Measurements from ENCODE around the gene WASF3.

WASF3 gene

DNA sequence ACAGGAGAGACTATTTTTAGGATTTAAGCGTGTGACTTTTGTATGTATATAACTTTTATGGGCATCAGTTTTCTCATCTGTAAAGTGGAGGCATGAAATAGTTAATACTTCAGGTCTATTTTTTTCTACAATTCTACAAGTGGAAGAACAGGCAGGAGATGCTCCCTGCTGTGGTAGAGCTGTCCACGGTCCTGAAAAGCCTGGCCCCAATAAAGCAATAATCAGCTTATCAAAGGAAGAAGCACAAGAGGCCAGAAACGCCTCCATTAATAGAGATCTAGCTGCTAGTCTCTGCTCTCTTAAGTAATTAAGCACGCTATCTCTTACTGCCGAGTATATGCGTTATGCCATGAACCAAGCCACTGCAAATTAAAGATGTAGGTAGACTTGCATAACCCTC lies 28.0 kb upstream of the WASF3 start:
- DNase-seq (ENCODE audit: low read depth, low spot score) = peak; percentile 70
- no peak overlapping the region for H3K4me3 ChIP-seq (ENCODE audit: low read depth, low read length)
- TF ChIP-seq, protein P1, sequence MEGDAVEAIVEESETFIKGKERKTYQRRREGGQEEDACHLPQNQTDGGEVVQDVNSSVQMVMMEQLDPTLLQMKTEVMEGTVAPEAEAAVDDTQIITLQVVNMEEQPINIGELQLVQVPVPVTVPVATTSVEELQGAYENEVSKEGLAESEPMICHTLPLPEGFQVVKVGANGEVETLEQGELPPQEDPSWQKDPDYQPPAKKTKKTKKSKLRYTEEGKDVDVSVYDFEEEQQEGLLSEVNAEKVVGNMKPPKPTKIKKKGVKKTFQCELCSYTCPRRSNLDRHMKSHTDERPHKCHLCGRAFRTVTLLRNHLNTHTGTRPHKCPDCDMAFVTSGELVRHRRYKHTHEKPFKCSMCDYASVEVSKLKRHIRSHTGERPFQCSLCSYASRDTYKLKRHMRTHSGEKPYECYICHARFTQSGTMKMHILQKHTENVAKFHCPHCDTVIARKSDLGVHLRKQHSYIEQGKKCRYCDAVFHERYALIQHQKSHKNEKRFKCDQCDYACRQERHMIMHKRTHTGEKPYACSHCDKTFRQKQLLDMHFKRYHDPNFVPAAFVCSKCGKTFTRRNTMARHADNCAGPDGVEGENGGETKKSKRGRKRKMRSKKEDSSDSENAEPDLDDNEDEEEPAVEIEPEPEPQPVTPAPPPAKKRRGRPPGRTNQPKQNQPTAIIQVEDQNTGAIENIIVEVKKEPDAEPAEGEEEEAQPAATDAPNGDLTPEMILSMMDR (IDR thresholded peaks at IDR 0.05; ENCODE audit: low read depth, low read length) = no peak
- in situ Hi-C loops (cut with HindIII; ENCODE audit: low sequenced_read_pairs) = no loop called here

DNA sequence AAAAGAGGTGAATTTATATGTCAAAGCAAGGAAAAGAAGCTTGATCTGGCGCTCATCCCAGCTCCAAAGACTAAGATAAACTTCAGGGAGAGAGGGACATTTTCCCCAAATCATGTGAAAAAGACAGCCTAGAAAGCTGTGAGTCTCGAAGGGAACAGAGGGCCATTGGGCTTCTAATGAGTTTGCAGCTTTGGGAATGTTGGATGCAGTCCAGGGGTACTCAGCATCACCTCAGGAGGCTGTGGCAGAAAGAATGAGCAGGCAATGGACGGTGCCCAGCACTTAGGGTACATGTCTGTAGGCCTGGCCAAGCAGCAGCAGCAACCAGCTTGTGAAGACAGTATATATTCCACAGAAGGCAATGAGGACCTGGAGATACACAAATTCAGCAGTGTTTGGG lies 25.7 kb upstream of the WASF3 start:
- H3K4me3 ChIP-seq (ENCODE audit: low read depth, low read length) = no peak overlapping the region
- in situ Hi-C loops (cut with HindIII; ENCODE audit: low sequenced_read_pairs) = no loop called here
- TF ChIP-seq, protein P1 (IDR thresholded peaks at IDR 0.05; ENCODE audit: low read depth, low read length) = no peak
- DNase-seq (ENCODE audit: low read depth, low spot score) = no peak

DNA sequence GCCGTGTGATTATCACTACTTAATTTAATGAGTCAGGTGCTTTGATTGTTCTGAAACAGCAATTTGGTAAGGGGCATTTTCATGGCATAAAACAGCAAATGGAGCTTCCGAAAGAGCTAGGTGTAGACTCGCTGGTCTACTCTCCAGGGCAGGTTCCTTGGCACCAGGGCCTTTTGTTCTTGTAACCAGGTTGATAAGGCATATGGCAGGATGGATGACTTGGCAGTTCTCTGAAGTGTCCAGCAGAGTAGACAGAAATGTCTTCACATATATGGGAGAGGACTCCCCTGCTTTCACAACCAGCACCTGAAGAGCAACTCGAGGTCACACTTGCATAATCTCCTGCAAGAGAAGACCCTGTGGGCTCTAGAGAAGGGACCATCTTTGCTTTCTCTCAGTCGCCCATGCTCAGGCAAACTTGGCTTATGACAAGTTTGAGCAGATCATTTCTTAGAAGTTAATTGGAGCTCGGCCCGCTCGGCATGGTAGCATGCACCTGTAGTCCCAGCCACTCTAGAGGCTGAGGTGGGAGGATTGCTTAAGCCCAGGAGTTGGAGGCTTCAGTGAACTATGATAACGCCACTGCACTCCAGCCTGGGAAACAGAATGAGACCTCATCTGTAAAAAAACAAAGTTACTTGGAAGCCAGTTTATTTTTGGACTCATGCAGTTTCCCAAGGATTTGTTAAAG lies 23.3 kb upstream of the WASF3 start:
- no peak for DNase-seq (ENCODE audit: low read depth, low spot score)
- in situ Hi-C loops (cut with HindIII; ENCODE audit: low sequenced_read_pairs) = no loop called here
- H3K4me3 ChIP-seq (ENCODE audit: low read depth, low read length) = no peak overlapping the region
- TF ChIP-seq, protein P1 (IDR thresholded peaks at IDR 0.05; ENCODE audit: low read depth, low read length) = no peak

DNA sequence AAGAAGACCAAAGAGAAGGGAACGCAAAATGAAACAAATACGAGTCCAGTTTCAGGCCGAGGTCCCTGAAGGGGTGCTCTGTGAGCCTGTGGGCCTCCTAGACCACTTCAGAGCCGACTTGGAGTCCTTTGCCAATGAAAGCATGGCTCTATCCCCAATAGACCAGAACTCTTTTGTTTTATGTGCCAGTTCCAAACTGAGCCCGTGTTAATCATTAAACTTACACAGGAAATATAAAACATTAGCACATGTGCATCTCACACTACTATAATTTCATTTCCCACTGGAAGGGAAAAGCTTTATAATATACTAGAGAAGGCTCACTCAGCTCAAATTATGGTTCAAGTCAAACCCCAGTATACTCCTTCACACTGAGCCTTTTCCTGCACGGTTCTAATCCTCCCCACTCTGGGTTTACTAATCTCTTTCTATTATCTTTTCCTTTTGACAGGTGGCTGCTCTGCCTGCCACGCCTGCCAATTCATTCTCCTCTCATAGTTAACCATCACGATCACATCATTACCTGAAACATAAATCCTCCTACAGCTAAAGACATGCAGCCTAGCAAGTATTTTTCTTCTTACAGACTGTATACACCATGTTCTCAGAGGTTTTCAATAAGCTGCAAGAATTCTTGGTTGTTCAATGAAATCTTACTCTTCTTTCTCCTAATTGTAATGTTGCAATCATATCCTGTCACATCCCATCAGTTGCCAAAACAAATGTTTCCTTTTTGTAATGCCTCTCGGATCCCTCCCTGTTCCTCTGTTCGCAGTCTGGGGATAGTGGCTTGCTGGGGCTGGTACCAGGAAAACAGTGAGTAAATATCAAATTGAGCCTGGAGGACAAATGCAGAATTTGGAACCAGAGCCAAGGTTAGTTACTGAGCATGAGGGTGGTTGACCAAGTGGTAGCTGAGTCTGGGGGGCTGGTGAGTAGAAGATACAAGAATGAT lies 18.8 kb upstream of the WASF3 start:
- no peak overlapping the region for H3K4me3 ChIP-seq (ENCODE audit: low read depth, low read length)
- TF ChIP-seq, protein P1 (IDR thresholded peaks at IDR 0.05; ENCODE audit: low read depth, low read length) = no peak
- in situ Hi-C loops (cut with HindIII; ENCODE audit: low sequenced_read_pairs) = no loop called here
- no peak for DNase-seq (ENCODE audit: low read depth, low spot score)

DNA sequence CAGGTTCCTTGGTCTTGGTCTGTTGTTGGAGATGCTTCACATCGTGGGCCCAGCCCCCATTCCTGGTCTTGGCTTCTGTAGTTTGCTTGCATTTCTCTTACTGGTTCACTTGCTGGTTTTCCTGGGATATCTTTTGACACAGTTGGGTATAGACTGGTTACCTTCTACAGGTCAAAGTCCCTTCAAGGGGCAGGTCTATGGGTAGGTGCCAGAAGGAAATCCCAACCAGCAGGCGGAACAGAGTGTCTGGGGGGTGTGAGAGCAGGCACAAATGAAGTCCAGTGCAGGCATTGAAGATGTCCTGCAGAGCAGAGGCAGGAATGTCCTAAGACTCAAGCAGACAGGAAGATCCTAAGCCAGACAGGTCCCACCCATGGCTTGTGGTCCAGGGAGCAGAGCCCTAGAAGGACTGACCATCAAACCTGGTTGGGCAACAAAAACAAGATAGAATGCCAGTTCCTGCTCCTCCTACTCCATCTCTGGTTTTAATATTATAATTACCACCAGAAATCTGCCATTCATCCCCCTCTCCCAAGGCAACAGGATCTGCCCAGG lies 17.7 kb upstream of the WASF3 start:
- no peak for DNase-seq (ENCODE audit: low read depth, low spot score)

DNA sequence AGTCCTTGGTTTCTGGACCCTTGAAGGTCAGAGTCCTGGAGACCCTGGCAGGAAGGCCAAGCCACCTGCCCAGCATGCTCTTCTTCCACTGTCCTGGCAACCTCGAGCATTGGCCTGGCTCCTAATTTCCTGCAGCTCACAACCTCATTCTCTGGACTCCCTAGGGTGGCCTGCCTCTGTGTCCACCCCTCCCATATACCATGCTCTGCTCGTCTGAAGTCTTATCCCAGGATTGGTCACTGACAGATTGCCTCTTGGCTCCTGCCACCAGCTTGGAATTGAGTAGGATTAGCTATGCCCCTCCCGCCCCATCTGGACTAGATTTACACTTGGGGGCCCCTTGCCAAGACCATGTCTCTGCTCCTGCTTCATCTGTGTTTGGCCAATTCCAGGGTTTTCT lies 17.1 kb upstream of the WASF3 start:
- no peak overlapping the region for H3K4me3 ChIP-seq (ENCODE audit: low read depth, low read length)
- TF ChIP-seq, protein P1 (IDR thresholded peaks at IDR 0.05; ENCODE audit: low read depth, low read length) = no peak
- DNase-seq (ENCODE audit: low read depth, low spot score) = no peak
- in situ Hi-C loops (cut with HindIII; ENCODE audit: low sequenced_read_pairs) = no loop called here

More for the DNA sequence above, 17.7 kb upstream of the WASF3 start:
- no peak overlapping the region for H3K4me3 ChIP-seq (ENCODE audit: low read depth, low read length)
- TF ChIP-seq, protein P1 (IDR thresholded peaks at IDR 0.05; ENCODE audit: low read depth, low read length) = no peak
- in situ Hi-C loops (cut with HindIII; ENCODE audit: low sequenced_read_pairs) = no loop called here

Data from astrocyte of the spinal cord (primary cell).